Bronchial epithelial cell (primary cell): ENCODE measurements around the gene LSAMP. TPM values are rescaled to one million over a fixed set of nuclear protein-coding genes. Genes with fewer than 3 reads are reported as not detected.
A peak's percentile ranks its signal among the peaks of the same experiment; 100 is the strongest.

Source experiments
- DNase-seq: peaks from one replicate; pipeline ENCODE4 v3.0.0-alpha.2; 2010; ENCODE audit warnings: low read depth
- FAIRE-seq: peaks from 2 replicates; lab custom pipeline; 2011; peaks lifted over from hg19 to GRCh38; lab: Jason Lieb, UNC
- H3K27me3 ChIP-seq: 2 replicates; pipeline ENCODE4 v1.5.1; 2011; ENCODE audit warnings: low read length; ENCODE audit not compliant: control insufficient read depth, insufficient read depth
- H3K36me3 ChIP-seq: 2 replicates; pipeline ENCODE4 v1.5.1; 2011; ENCODE audit warnings: low read length; ENCODE audit not compliant: control insufficient read depth, insufficient read depth
- H3K4me3 ChIP-seq: 2 replicates; pipeline ENCODE4 v1.5.1; 2011; ENCODE audit warnings: mild to moderate bottlenecking, low read depth, low read length, control low read depth
- CTCF ChIP-seq: IDR thresholded peaks from 2 replicates; pipeline ENCODE4 v1.5.1; 2011; ENCODE audit warnings: mild to moderate bottlenecking, moderate library complexity, low read length, control low read depth, inconsistent platforms; ENCODE audit not compliant: insufficient read depth, severe bottlenecking
- total RNA-seq: library from RNA; depleted of rRNA; stranded (reverse); fragments of >200 nt; gene quantifications from 2 replicates; pipeline ENCODE4 v1.2.1, GENCODE V29; 2014

Gene LSAMP
- total RNA-seq, 1 donor from 2014 or later: 0.26 TPM

DNA sequence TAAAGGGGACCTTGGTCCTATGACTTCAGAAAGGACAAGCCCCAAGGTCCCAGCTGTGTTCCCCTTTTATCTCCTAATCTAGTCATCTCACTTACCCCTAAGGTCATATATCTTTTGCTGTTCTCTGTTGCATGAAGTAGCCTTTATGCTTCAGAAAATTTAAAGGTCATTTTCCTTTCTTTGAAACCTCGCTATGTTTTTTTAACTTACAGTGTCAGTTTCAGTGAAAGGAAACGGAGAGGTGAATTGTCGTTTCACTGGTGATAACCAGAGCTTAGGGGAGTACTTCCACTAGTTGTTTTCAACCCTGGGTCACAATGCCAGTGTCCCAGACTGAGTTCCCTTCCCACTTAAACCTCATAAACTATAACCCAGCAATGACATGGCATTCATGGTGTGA, 464.6 kb downstream of the LSAMP start:
- no peak for TF ChIP-seq CTCF
- no peak for DNase-seq
- Histone ChIP-seq H3K36me3 (no peaks in the 10 kb centered on the region), H3K4me3 (no peak overlapping the region), H3K27me3 (no peaks in the 10 kb centered on the region)
- FAIRE-seq: no peak

GRCh38 chr3:115977866-115978265, 467.4 kb downstream of the LSAMP start:
- Histone ChIP-seq H3K27me3 (no peaks in the 10 kb centered on the region), H3K4me3 (no peak overlapping the region), H3K36me3 (no peaks in the 10 kb centered on the region)
- DNase-seq (no peak), FAIRE-seq (no peak)
- no peak for TF ChIP-seq CTCF

GRCh38 chr3:115975796-115976195, 469.5 kb downstream of the LSAMP start:
- no peak for DNase-seq
- no peak for TF ChIP-seq CTCF
- Histone ChIP-seq H3K36me3 (no peaks in the 10 kb centered on the region), H3K27me3 (no peaks in the 10 kb centered on the region), H3K4me3 (no peak overlapping the region)
- FAIRE-seq: no peak

DNA sequence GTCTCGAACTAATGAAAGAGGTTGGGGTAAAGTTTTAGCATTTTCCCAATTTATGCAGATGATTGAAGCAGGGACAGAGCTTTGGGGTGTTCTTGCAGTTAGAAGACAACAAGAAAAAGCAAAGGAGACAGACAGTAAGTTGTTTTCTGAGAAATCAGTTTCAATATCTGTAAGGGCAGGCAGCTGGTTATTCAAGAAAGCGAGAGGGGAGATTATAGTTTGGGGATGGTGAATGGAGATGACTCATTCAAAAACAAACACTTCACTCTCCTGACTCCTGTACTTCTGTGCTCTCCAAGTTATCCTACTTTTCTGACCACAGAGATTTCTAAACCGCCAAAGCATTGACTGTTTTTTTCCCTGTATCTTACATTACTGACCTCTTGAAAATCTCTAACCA, 469.9 kb downstream of the LSAMP start:
- no peak for FAIRE-seq
- no peaks in the 10 kb centered on the region for H3K36me3 ChIP-seq
- H3K27me3 ChIP-seq: no peaks in the 10 kb centered on the region
- no peak overlapping the region for H3K4me3 ChIP-seq
- no peak for TF ChIP-seq CTCF
- DNase-seq: peak; percentile 86

- Histone ChIP-seq H3K36me3 (no peaks in the 10 kb centered on the region), H3K27me3 (no peaks in the 10 kb centered on the region), H3K4me3 (no peak overlapping the region)
- FAIRE-seq: no peak
- peak; percentile 34 for DNase-seq
- no peak for TF ChIP-seq CTCF
Measured at GRCh38 chr3:115974940-115975339, 470.3 kb downstream of the LSAMP start.

- TF ChIP-seq CTCF: no peak
- FAIRE-seq (no peak), DNase-seq (no peak)
- no peaks in the 10 kb centered on the region for H3K36me3 ChIP-seq
- no peak overlapping the region for H3K4me3 ChIP-seq
- no peaks in the 10 kb centered on the region for H3K27me3 ChIP-seq
Measured at GRCh38 chr3:115968871-115969270, 476.4 kb downstream of the LSAMP start.
